Loucy (cell line): ENCODE results near the gene TBX10.

ENCODE experiments used
- EZH2phosphoT487 ChIP-seq: fragments of 200-600 bp; IDR thresholded peaks from 2 replicates; pipeline ENCODE4 v1.6.1; 2018; ENCODE audit warnings: antibody characterized with exemption, mild to moderate bottlenecking, moderate library complexity, borderline replicate concordance
- TF ChIP-seq, protein P1 (sequence below): fragments of 200-600 bp; sonication (generic); conservative IDR thresholded peaks from 2 replicates; pipeline ENCODE4 v1.5.1; 2014; ENCODE audit warnings: mild to moderate bottlenecking, antibody characterized with exemption, low read length

DNA sequence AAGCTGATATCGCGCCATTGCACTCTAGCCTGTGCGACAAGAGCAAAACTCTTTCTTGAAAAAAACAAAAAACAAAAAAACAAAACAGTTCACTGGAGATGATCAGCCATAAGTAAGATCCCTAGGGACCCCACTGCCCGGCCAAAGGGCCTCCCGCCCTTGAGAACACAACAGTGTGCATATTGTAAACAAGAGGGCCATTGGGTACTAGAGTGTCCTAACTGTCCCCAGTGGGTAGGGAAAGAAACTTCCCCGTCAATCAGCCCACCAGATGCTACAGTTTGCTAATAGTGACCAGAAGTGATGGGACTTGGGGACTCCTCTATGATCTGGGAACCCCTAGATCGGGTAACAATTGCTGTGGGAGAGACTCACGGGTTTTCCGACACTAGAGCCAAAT is 14.7 kb upstream of the TBX10 start:
- TF ChIP-seq, protein P1, sequence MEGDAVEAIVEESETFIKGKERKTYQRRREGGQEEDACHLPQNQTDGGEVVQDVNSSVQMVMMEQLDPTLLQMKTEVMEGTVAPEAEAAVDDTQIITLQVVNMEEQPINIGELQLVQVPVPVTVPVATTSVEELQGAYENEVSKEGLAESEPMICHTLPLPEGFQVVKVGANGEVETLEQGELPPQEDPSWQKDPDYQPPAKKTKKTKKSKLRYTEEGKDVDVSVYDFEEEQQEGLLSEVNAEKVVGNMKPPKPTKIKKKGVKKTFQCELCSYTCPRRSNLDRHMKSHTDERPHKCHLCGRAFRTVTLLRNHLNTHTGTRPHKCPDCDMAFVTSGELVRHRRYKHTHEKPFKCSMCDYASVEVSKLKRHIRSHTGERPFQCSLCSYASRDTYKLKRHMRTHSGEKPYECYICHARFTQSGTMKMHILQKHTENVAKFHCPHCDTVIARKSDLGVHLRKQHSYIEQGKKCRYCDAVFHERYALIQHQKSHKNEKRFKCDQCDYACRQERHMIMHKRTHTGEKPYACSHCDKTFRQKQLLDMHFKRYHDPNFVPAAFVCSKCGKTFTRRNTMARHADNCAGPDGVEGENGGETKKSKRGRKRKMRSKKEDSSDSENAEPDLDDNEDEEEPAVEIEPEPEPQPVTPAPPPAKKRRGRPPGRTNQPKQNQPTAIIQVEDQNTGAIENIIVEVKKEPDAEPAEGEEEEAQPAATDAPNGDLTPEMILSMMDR, result no peak
- TF ChIP-seq EZH2phosphoT487, result no peak
